K562 (cell line): ENCODE measurements around the gene CPED1. TPM values are rescaled to one million over a fixed set of nuclear protein-coding genes. Genes with fewer than 3 reads are reported as not detected.

Source experiments
- CHD1 ChIP-seq: fragments of 200-600 bp; sonication (generic); IDR thresholded peaks from one replicate; pipeline ENCODE4 v1.6.1; 2012; ENCODE audit warnings: mild to moderate bottlenecking, moderate library complexity, low read length, inconsistent platforms
- CREB3L1 ChIP-seq: fragments of 450-650 bp; IDR thresholded peaks from 2 replicates; pipeline ENCODE4 v1.6.1; 2014; ENCODE audit warnings: low read depth, mild to moderate bottlenecking, moderate library complexity, borderline replicate concordance
- ELF2 ChIP-seq: fragments of 250-450 bp; sonication (Bioruptor Pico); IDR thresholded peaks from 2 replicates; pipeline ENCODE4 v1.5.0; 2021; ENCODE audit warnings: mild to moderate bottlenecking
- GATAD2A ChIP-seq: fragments of 450-650 bp; IDR thresholded peaks from 2 replicates; pipeline ENCODE4 v1.6.1; 2017
- HDAC3 ChIP-seq: fragments of 450-650 bp; IDR thresholded peaks from 2 replicates; pipeline ENCODE4 v1.6.1; 2018; ENCODE audit warnings: borderline replicate concordance, mild to moderate bottlenecking, moderate library complexity; ENCODE audit not compliant: partially characterized antibody
- TAF7 ChIP-seq: fragments of 450-650 bp; IDR thresholded peaks from 2 replicates; pipeline ENCODE4 v1.6.1; 2016; ENCODE audit warnings: missing genetic modification characterization, missing compliant biosample characterization
- TAL1 ChIP-seq: fragments of 450-650 bp; IDR thresholded peaks from 2 replicates; pipeline ENCODE4 v1.6.1; 2016; ENCODE audit warnings: mild to moderate bottlenecking
- THRAP3 ChIP-seq: fragments of 450-650 bp; IDR thresholded peaks from 2 replicates; pipeline ENCODE4 v1.6.1; 2016; ENCODE audit warnings: mild to moderate bottlenecking, inconsistent platforms, borderline replicate concordance
- XRCC5 ChIP-seq: fragments of 200-400 bp; formaldehyde crosslinking; IDR thresholded peaks from 2 replicates; pipeline ENCODE4 v1.6.1; 2017; ENCODE audit warnings: low read depth, mild to moderate bottlenecking, low read length
- ZBTB1 ChIP-seq: sonication (generic); formaldehyde crosslinking; IDR thresholded peaks from 2 replicates; pipeline ENCODE4 v1.8.1; 2023; ENCODE audit warnings: missing genetic modification reagents, low read depth, mild to moderate bottlenecking, borderline replicate concordance
- ZBTB8A ChIP-seq: fragments of 450-650 bp; IDR thresholded peaks from 2 replicates; pipeline ENCODE4 v1.6.1; 2018; ENCODE audit warnings: mild to moderate bottlenecking, moderate library complexity; ENCODE audit not compliant: partially characterized antibody
- ZNF165 ChIP-seq: fragments of 250-450 bp; sonication (Bioruptor Pico); IDR thresholded peaks from 2 replicates; pipeline ENCODE4 v1.4.0; 2020; ENCODE audit warnings: borderline replicate concordance
- ZNF212 ChIP-seq: fragments of 450-650 bp; formaldehyde crosslinking; IDR thresholded peaks from 2 replicates; pipeline ENCODE4 v1.4.0; 2020; ENCODE audit warnings: mild to moderate bottlenecking
- ZNF431 ChIP-seq: sonication (generic); formaldehyde crosslinking; IDR thresholded peaks from 2 replicates; pipeline ENCODE4 v1.8.0; 2022; ENCODE audit warnings: mild to moderate bottlenecking, missing genetic modification reagents
- ZNF445 ChIP-seq: fragments of 250-450 bp; sonication (Bioruptor Pico); IDR thresholded peaks from 2 replicates; pipeline ENCODE4 v1.4.0; 2020; ENCODE audit warnings: low read depth, mild to moderate bottlenecking, moderate library complexity
- ZNF717 ChIP-seq: fragments of 250-450 bp; sonication (Bioruptor Pico); IDR thresholded peaks from 2 replicates; pipeline ENCODE4 v1.5.0; 2021
- polyA plus RNA-seq, 8 experiments: library from polyadenylated mRNA; depleted of rRNA in 4 of 8; stranded (reverse) in 5 of 8; unstranded in 3 of 8; fragments of >200 nt; fragmentation: Nextera tagmentation in 2 of 8; fragmentation: Illumina TruSeq in 1 of 8; extraction: Ambion mirVana in 2 of 8; extraction: Trizol in 1 of 8; gene quantifications; 2 replicates each; pipeline versions ENCODE4 v1.2.1 to v1.2.3, GENCODE V29; 2011 to 2014; ENCODE audit warnings: inconsistent platforms in 1 of 8, missing spikeins in 1 of 8
- total RNA-seq, 7 experiments: library from RNA; depleted of rRNA in 6 of 7; stranded (reverse); fragments of >200 nt in 6 of 7; fragmentation: Illumina TruSeq in 2 of 7; extraction: Trizol in 2 of 7; gene quantifications; 2 replicates each; pipeline versions ENCODE4 v1.2.1 to v1.2.3, GENCODE V29; 2011 to 2021; ENCODE audit warnings: low replicate concordance in 1 of 7
- TF ChIP-seq, protein P1 (sequence below): sonication (generic); formaldehyde crosslinking; IDR thresholded peaks from 2 replicates; pipeline ENCODE4 v1.8.0; 2023; ENCODE audit warnings: mild to moderate bottlenecking, missing genetic modification reagents
- TF ChIP-seq, protein P2 (sequence below): fragments of 450-650 bp; IDR thresholded peaks from 2 replicates; pipeline ENCODE4 v1.6.1; 2018; ENCODE audit not compliant: partially characterized antibody

CPED1 gene
- total and polyA plus RNA-seq, 9 of the 15 experiments (the other 6 are each of a cell fraction or from before 2014, with no cell fraction given): 195 to 393 (median 290) TPM

- TF ChIP-seq CREB3L1 (no peak; the same call in 1 of the 2 replicates), HDAC3 (peak; percentile 97), ZNF212 (CRISPR knock-in tag) (no peak; the same call in 1 of the 2 replicates), ZNF431 (no peak), GATAD2A (no peak), ZBTB8A (no peak), ZBTB1 (no peak), ZNF717 (0 out of 2 replicates have a peak, but pooled peaks have one; percentile 18), ELF2 (CRISPR knock-in tag) (peak; percentile 65), TAF7 (tag) (no peak), CHD1 (peak; percentile 45), TAL1 (peak; percentile 99), XRCC5 (no peak), THRAP3 (0 out of 2 replicates have a peak, but pooled peaks have one; percentile 6), ZNF165 (CRISPR knock-in tag) (no peak), ZNF445 (CRISPR knock-in tag) (no peak)
- TF ChIP-seq, protein P1, sequence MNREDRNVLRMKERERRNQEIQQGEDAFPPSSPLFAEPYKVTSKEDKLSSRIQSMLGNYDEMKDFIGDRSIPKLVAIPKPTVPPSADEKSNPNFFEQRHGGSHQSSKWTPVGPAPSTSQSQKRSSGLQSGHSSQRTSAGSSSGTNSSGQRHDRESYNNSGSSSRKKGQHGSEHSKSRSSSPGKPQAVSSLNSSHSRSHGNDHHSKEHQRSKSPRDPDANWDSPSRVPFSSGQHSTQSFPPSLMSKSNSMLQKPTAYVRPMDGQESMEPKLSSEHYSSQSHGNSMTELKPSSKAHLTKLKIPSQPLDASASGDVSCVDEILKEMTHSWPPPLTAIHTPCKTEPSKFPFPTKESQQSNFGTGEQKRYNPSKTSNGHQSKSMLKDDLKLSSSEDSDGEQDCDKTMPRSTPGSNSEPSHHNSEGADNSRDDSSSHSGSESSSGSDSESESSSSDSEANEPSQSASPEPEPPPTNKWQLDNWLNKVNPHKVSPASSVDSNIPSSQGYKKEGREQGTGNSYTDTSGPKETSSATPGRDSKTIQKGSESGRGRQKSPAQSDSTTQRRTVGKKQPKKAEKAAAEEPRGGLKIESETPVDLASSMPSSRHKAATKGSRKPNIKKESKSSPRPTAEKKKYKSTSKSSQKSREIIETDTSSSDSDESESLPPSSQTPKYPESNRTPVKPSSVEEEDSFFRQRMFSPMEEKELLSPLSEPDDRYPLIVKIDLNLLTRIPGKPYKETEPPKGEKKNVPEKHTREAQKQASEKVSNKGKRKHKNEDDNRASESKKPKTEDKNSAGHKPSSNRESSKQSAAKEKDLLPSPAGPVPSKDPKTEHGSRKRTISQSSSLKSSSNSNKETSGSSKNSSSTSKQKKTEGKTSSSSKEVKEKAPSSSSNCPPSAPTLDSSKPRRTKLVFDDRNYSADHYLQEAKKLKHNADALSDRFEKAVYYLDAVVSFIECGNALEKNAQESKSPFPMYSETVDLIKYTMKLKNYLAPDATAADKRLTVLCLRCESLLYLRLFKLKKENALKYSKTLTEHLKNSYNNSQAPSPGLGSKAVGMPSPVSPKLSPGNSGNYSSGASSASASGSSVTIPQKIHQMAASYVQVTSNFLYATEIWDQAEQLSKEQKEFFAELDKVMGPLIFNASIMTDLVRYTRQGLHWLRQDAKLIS (CRISPR knock-in tag): peak; percentile 51; the same call in 1 of the 2 replicates
- TF ChIP-seq, protein P2, sequence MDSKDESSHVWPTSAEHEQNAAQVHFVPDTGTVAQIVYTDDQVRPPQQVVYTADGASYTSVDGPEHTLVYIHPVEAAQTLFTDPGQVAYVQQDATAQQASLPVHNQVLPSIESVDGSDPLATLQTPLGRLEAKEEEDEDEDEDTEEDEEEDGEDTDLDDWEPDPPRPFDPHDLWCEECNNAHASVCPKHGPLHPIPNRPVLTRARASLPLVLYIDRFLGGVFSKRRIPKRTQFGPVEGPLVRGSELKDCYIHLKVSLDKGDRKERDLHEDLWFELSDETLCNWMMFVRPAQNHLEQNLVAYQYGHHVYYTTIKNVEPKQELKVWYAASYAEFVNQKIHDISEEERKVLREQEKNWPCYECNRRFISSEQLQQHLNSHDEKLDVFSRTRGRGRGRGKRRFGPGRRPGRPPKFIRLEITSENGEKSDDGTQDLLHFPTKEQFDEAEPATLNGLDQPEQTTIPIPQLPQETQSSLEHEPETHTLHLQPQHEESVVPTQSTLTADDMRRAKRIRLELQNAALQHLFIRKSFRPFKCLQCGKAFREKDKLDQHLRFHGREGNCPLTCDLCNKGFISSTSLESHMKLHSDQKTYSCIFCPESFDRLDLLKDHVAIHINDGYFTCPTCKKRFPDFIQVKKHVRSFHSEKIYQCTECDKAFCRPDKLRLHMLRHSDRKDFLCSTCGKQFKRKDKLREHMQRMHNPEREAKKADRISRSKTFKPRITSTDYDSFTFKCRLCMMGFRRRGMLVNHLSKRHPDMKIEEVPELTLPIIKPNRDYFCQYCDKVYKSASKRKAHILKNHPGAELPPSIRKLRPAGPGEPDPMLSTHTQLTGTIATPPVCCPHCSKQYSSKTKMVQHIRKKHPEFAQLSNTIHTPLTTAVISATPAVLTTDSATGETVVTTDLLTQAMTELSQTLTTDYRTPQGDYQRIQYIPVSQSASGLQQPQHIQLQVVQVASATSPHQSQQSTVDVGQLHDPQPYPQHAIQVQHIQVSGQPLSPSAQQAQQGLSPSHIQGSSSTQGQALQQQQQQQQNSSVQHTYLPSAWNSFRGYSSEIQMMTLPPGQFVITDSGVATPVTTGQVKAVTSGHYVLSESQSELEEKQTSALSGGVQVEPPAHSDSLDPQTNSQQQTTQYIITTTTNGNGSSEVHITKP: no peak
Observed at GRCh38 chr7:121038717-121039509, 50.4 kb downstream of the CPED1 start (continued).
